ENCODE measurements around the gene RRP15. TPM values are rescaled to one million over a fixed set of nuclear protein-coding genes. Genes with fewer than 3 reads are reported as not detected.

RRP15 gene
- total RNA-seq, 1 experiment from 2014 or later, result 25.5 TPM

- no peak for TF ChIP-seq REST (IDR thresholded peaks at IDR 0.05; ENCODE audit: low read depth)
- TF ChIP-seq TCF7L2 (IDR thresholded peaks at IDR 0.05; ENCODE audit: borderline replicate concordance, extremely low read depth, insufficient read depth, insufficient read length), result no peak
- TF ChIP-seq SIN3A (IDR thresholded peaks at IDR 0.05; ENCODE audit: low read depth), result no peak
- no peak for TF ChIP-seq CTCF (IDR thresholded peaks at IDR 0.05 in 2 of 3, conservative IDR thresholded peaks at IDR 0.05 in 1 of 3; ENCODE audit: borderline replicate concordance in 1 of 3, insufficient read depth in 1 of 3, low read depth in 2 of 3, low read length in 2 of 3)
- no peak for TF ChIP-seq EZH2 (IDR thresholded peaks at IDR 0.05)
- no peak for TF ChIP-seq ELF1 (IDR thresholded peaks at IDR 0.05; ENCODE audit: borderline replicate concordance, low read depth)
- no peak for TF ChIP-seq ATF3 (IDR thresholded peaks at IDR 0.05)
- TF ChIP-seq JUND (IDR thresholded peaks at IDR 0.05), result no peak
Observed at GRCh38 chr1:218302155-218302554, 17.1 kb downstream of the RRP15 start (continued).
